HepG2 (cell line): ENCODE results near the gene PPP1R27. TPM values are rescaled to one million over a fixed set of nuclear protein-coding genes. Genes with fewer than 3 reads are reported as not detected.

ENCODE experiments used
- AHR ChIP-seq: IDR thresholded peaks from 2 replicates; pipeline ENCODE4 v1.6.1; 2018; ENCODE audit warnings: missing genetic modification reagents, missing compliant biosample characterization
- ARNTL ChIP-seq: sonication (generic); formaldehyde crosslinking; IDR thresholded peaks from 2 replicates; pipeline ENCODE4 v1.4.0; 2020; ENCODE audit warnings: mild to moderate bottlenecking, missing genetic modification reagents
- ELF4 ChIP-seq: sonication (generic); formaldehyde crosslinking; IDR thresholded peaks from 2 replicates; pipeline ENCODE4 v1.5.0; 2020; ENCODE audit warnings: missing genetic modification reagents, mild to moderate bottlenecking, moderate library complexity, borderline replicate concordance
- GATAD2A ChIP-seq: IDR thresholded peaks from 2 replicates; pipeline ENCODE4 v1.6.1; 2016
- HCFC1 ChIP-seq: fragments of 150-350 bp; IDR thresholded peaks from 2 replicates; pipeline ENCODE4 v1.6.1; 2014; ENCODE audit warnings: low read depth, low read length
- HMG20A ChIP-seq: IDR thresholded peaks from 2 replicates; pipeline ENCODE4 v1.6.1; 2016; ENCODE audit warnings: borderline replicate concordance
- HMGXB4 ChIP-seq, 2 experiments: sonication (generic) in 1 of 2; formaldehyde crosslinking in 1 of 2; IDR thresholded peaks; 2 replicates each; pipeline versions ENCODE4 v1.4.0 to v1.6.1; 2018 to 2020; ENCODE audit warnings: missing genetic modification reagents in 2 of 2, borderline replicate concordance in 1 of 2, low read depth in 1 of 2, mild to moderate bottlenecking in 1 of 2, missing biosample characterization in 1 of 2
- HOXA5 ChIP-seq: sonication (generic); formaldehyde crosslinking; IDR thresholded peaks from 2 replicates; pipeline ENCODE4 v1.4.0; 2020; ENCODE audit warnings: missing genetic modification reagents
- HOXA9 ChIP-seq: sonication (generic); formaldehyde crosslinking; IDR thresholded peaks from 2 replicates; pipeline ENCODE4 v1.8.1; 2022; ENCODE audit warnings: missing genetic modification reagents, mild to moderate bottlenecking, moderate library complexity, borderline replicate concordance
- JUND ChIP-seq: sonication (generic); formaldehyde crosslinking; IDR thresholded peaks from 2 replicates; pipeline ENCODE4 v1.8.0; 2022; ENCODE audit warnings: mild to moderate bottlenecking, missing genetic modification reagents
- KLF11 ChIP-seq: IDR thresholded peaks from 2 replicates; pipeline ENCODE4 v1.6.1; 2016; ENCODE audit warnings: missing compliant biosample characterization
- SIN3B ChIP-seq: fragments of 150-350 bp; IDR thresholded peaks from 2 replicates; pipeline ENCODE4 v1.6.1; 2014; ENCODE audit warnings: low read length
- SMARCC2 ChIP-seq: fragments of 450-650 bp; IDR thresholded peaks from 2 replicates; pipeline ENCODE4 v1.6.1; 2017; ENCODE audit warnings: antibody characterized with exemption, mild to moderate bottlenecking
- SNAPC4 ChIP-seq: sonication (generic); formaldehyde crosslinking; IDR thresholded peaks from 2 replicates; pipeline ENCODE4 v1.4.0; 2020; ENCODE audit warnings: mild to moderate bottlenecking, missing genetic modification reagents
- SSRP1 ChIP-seq: IDR thresholded peaks from 2 replicates; pipeline ENCODE4 v1.6.1; 2016; ENCODE audit warnings: control low read depth
- TCF7L2 ChIP-seq: IDR thresholded peaks from 2 replicates; pipeline ENCODE4 v1.6.1; 2011; ENCODE audit warnings: mild to moderate bottlenecking, low read depth, low read length, moderate library complexity
- ZIK1 ChIP-seq: sonication (generic); formaldehyde crosslinking; IDR thresholded peaks from 2 replicates; pipeline ENCODE4 v1.5.0; 2020; ENCODE audit warnings: mild to moderate bottlenecking, low read depth, missing genetic modification reagents, borderline replicate concordance
- ZNF20 ChIP-seq: sonication (generic); formaldehyde crosslinking; IDR thresholded peaks from 2 replicates; pipeline ENCODE4 v1.4.0; 2020; ENCODE audit warnings: mild to moderate bottlenecking, moderate library complexity, missing genetic modification reagents
- ZNF24 ChIP-seq: fragments of 450-650 bp; IDR thresholded peaks from 2 replicates; pipeline ENCODE4 v1.6.1; 2017; ENCODE audit warnings: antibody characterized with exemption, mild to moderate bottlenecking
- ZNF274 ChIP-seq: sonication (generic); formaldehyde crosslinking; IDR thresholded peaks from 2 replicates; pipeline ENCODE4 v1.5.1; 2020; ENCODE audit warnings: mild to moderate bottlenecking, missing genetic modification reagents
- ZNF562 ChIP-seq: sonication (generic); formaldehyde crosslinking; IDR thresholded peaks from 2 replicates; pipeline ENCODE4 v1.8.0; 2022; ENCODE audit warnings: missing genetic modification reagents, borderline replicate concordance
- ZNF629 ChIP-seq: sonication (generic); formaldehyde crosslinking; conservative IDR thresholded peaks from 2 replicates; pipeline ENCODE4 v1.5.0; 2020; ENCODE audit warnings: missing genetic modification reagents
- ZNF746 ChIP-seq: sonication (generic); formaldehyde crosslinking; IDR thresholded peaks from 2 replicates; pipeline ENCODE4 v1.8.0; 2022; ENCODE audit warnings: mild to moderate bottlenecking, missing genetic modification reagents
- ZNF773 ChIP-seq: sonication (generic); formaldehyde crosslinking; IDR thresholded peaks from 2 replicates; pipeline ENCODE4 v1.4.0; 2020; ENCODE audit warnings: missing genetic modification reagents, borderline replicate concordance
- ZSCAN21 ChIP-seq: sonication (generic); formaldehyde crosslinking; IDR thresholded peaks from 2 replicates; pipeline ENCODE4 v1.8.0; 2022; ENCODE audit warnings: mild to moderate bottlenecking, missing genetic modification reagents, moderate library complexity, borderline replicate concordance
- polyA plus RNA-seq, 8 experiments: library from polyadenylated mRNA; depleted of rRNA in 3 of 8; stranded (reverse) in 7 of 8; unstranded in 1 of 8; fragments of >200 nt; fragmentation: Illumina TruSeq in 4 of 8; extraction: Trizol in 4 of 8; gene quantifications; 2 replicates each; pipeline versions ENCODE4 v1.2.1 to v1.2.3, GENCODE V29; 2011 to 2016; ENCODE audit warnings: low read depth in 4 of 8, missing spikeins in 1 of 8, mixed read lengths in 1 of 8; ENCODE audit not compliant: insufficient read depth in 1 of 8
- total RNA-seq, 5 experiments: library from RNA; depleted of rRNA; stranded (reverse); fragments of >200 nt; fragmentation: Illumina TruSeq; extraction: Trizol; gene quantifications; 2 replicates each; pipeline ENCODE4 v1.2.3, GENCODE V29; 2016; ENCODE audit warnings: low read depth in 1 of 5

Gene PPP1R27
- total and polyA plus RNA-seq, 2 of the 13 experiments (the other 11 are each of a cell fraction or from before 2014, with no cell fraction given), result 0.17 to 1.00 TPM

- TF ChIP-seq JUND (peak; percentile 51; the same call in 1 of the 2 replicates), ZIK1 (no peak), TCF7L2 (no peak), HMG20A (CRISPR knock-in tag) (peak; percentile 57; the same call in 1 of the 2 replicates), ZNF20 (CRISPR knock-in tag) (no peak), KLF11 (0 out of 2 replicates have a peak, but pooled peaks have one; percentile 59), SNAPC4 (CRISPR knock-in tag) (no peak), SMARCC2 (no peak), GATAD2A (CRISPR knock-in tag) (peak; percentile 71), ELF4 (no peak), HMGXB4 (CRISPR knock-in tag; IDR thresholded peaks at IDR 0.05; ENCODE audit: borderline replicate concordance in 1 of 2, low read depth in 1 of 2) (peak; percentile 15 to 38; a peak in 1 of 4 replicates), AHR (no peak), ZNF773 (no peak), ZNF24 (no peak), ZNF629 (CRISPR knock-in tag) (no peak), ZSCAN21 (no peak), SIN3B (no peak), HOXA5 (CRISPR knock-in tag) (peak; percentile 59; the same call in 1 of the 2 replicates), SSRP1 (CRISPR knock-in tag) (no peak), ZNF746 (CRISPR knock-in tag) (peak; percentile 58; the same call in 1 of the 2 replicates), ZNF274 (CRISPR knock-in tag) (no peak), HCFC1 (no peak; the same call in 1 of the 2 replicates), ZNF562 (CRISPR knock-in tag) (no peak), ARNTL (peak; percentile 71), HOXA9 (CRISPR knock-in tag) (no peak)
Observed at GRCh38 chr17:81814748-81815645, 19.9 kb downstream of the PPP1R27 start (continued).
